Glutamatergic neuron (in vitro differentiated cells): ENCODE results near the gene FAM200A. TPM values are rescaled to one million over a fixed set of nuclear protein-coding genes. Genes with fewer than 3 reads are reported as not detected.

Source experiments
- DNase-seq: peaks from one replicate; pipeline ENCODE4 v3.0.0; 2022
- H3K27ac Mint-ChIP-seq: one replicate; pipeline ENCODE4 v1.8.0; 2020; ENCODE audit warnings: mild to moderate bottlenecking, mixed read lengths, inconsistent platforms; ENCODE audit not compliant: unreplicated experiment
- H3K27me3 Mint-ChIP-seq: one replicate; pipeline ENCODE4 v1.8.0; 2020; ENCODE audit warnings: mild to moderate bottlenecking, moderate library complexity, mixed read lengths, inconsistent platforms; ENCODE audit not compliant: unreplicated experiment
- H3K36me3 Mint-ChIP-seq: one replicate; pipeline ENCODE4 v1.8.0; 2020; ENCODE audit warnings: mild to moderate bottlenecking, mixed read lengths, inconsistent platforms; ENCODE audit not compliant: unreplicated experiment
- H3K4me1 Mint-ChIP-seq: one replicate; pipeline ENCODE4 v1.8.0; 2020; ENCODE audit warnings: mild to moderate bottlenecking, low read depth, mixed read lengths, inconsistent platforms; ENCODE audit not compliant: unreplicated experiment
- H3K4me3 Mint-ChIP-seq: one replicate; pipeline ENCODE4 v1.8.0; 2020; ENCODE audit warnings: mild to moderate bottlenecking, mixed read lengths, inconsistent platforms; ENCODE audit not compliant: unreplicated experiment
- H3K9me3 Mint-ChIP-seq: one replicate; pipeline ENCODE4 v1.8.0; 2020; ENCODE audit warnings: mild to moderate bottlenecking, moderate library complexity, mixed read lengths, inconsistent platforms; ENCODE audit not compliant: unreplicated experiment
- total RNA-seq: library from RNA; stranded (reverse); fragmentation: NEBNext Ultra II Directional; extraction: Animal tissue kit (Norgen Biotek cat#: 25700); gene quantifications from one replicate; pipeline ENCODE4 v1.2.1, GENCODE V29; 2021; ENCODE audit not compliant: unreplicated experiment
- TF ChIP-seq, protein P1 (sequence below): fragments of 200-600 bp; sonication (generic); IDR thresholded peaks from one replicate; pipeline ENCODE4 v1.5.0; 2021; ENCODE audit not compliant: partially characterized antibody, unreplicated experiment

FAM200A gene
- total RNA-seq, 1 donor from 2014 or later: 8.1 TPM

DNA sequence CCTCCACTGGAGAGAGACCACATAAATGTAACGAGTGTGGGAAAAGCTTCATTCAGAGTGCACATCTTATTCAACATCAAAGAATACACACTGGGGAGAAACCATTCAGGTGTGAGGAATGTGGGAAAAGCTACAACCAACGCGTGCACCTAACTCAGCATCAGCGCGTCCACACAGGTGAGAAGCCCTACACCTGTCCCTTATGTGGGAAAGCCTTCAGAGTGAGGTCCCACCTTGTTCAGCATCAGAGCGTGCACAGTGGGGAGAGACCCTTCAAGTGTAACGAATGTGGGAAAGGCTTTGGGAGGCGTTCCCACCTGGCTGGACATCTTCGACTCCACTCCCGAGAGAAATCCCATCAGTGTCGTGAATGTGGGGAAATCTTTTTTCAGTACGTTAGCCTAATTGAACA, 20.6 kb downstream of the FAM200A start:
- H3K4me3 Mint-ChIP-seq: no peak overlapping the region
- no peaks in the 10 kb centered on the region for H3K4me1 Mint-ChIP-seq
- H3K27me3 Mint-ChIP-seq: no peaks in the 10 kb centered on the region
- H3K27ac Mint-ChIP-seq: no peak overlapping the region
- peaks cover 60% of the 10 kb centered on the region for H3K36me3 Mint-ChIP-seq
- no peak for DNase-seq
- H3K9me3 Mint-ChIP-seq: peaks cover 20% of the 10 kb centered on the region
- TF ChIP-seq, protein P1, sequence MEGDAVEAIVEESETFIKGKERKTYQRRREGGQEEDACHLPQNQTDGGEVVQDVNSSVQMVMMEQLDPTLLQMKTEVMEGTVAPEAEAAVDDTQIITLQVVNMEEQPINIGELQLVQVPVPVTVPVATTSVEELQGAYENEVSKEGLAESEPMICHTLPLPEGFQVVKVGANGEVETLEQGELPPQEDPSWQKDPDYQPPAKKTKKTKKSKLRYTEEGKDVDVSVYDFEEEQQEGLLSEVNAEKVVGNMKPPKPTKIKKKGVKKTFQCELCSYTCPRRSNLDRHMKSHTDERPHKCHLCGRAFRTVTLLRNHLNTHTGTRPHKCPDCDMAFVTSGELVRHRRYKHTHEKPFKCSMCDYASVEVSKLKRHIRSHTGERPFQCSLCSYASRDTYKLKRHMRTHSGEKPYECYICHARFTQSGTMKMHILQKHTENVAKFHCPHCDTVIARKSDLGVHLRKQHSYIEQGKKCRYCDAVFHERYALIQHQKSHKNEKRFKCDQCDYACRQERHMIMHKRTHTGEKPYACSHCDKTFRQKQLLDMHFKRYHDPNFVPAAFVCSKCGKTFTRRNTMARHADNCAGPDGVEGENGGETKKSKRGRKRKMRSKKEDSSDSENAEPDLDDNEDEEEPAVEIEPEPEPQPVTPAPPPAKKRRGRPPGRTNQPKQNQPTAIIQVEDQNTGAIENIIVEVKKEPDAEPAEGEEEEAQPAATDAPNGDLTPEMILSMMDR: no peak

DNA sequence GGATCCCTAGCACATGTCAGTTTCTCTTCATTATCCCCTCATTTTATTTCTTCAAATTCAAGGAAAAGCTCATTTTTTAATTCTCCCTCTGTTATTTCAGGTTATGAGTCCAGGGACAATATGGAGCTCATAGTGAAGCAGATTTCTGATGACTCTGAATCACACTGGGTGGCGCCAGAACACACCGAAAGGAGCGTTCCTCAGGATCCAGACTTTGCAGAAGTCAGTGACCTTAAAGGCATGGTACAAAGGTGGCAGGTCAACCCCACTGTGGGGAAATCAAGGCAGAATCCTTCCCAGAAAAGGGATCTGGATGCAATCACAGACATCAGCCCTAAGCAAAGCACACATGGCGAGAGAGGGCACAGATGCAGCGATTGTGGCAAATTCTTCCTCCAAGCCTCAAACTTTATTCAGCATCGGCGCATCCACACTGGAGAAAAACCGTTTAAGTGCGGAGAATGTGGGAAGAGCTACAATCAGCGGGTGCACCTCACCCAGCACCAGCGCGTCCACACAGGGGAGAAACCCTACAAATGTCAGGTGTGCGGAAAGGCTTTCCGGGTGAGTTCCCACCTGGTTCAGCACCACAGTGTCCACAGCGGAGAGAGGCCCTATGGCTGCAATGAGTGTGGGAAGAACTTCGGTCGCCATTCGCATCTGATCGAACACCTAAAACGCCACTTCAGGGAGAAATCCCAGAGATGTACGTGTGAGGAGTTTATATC, 26.0 kb downstream of the FAM200A start:
- Mint-ChIP-seq H3K9me3 (peaks cover 5% of the 10 kb centered on the region), H3K27ac (no peak overlapping the region), H3K4me1 (no peaks in the 10 kb centered on the region), H3K36me3 (peaks cover 33% of the 10 kb centered on the region), H3K27me3 (no peaks in the 10 kb centered on the region), H3K4me3 (no peak overlapping the region)
- DNase-seq: no peak
- TF ChIP-seq, protein P1: no peak

DNA sequence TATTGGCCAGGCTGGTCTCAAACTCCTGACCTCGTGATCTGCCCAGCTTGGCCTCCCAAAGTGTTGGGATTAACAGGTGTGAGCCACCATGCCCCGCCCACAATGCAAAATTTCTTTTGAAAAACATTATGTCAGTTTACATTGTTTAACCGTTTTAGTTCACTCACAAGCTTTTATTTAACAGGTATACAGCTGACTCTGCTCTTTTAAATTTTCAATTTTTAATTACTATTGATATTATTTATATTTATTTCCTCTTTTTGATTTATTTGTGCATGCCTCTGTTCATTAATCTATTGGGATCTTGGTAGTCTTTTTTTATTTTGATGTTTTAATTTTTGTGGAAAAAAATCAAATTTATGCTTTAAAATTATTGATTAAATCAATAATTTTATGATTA, 30.5 kb downstream of the FAM200A start:
- Mint-ChIP-seq H3K4me3 (no peak overlapping the region), H3K36me3 (peaks cover 4% of the 10 kb centered on the region), H3K9me3 (peaks cover 2% of the 10 kb centered on the region), H3K27ac (no peak overlapping the region), H3K4me1 (no peaks in the 10 kb centered on the region), H3K27me3 (no peaks in the 10 kb centered on the region)
- TF ChIP-seq, protein P1: no peak
- DNase-seq: no peak

DNA sequence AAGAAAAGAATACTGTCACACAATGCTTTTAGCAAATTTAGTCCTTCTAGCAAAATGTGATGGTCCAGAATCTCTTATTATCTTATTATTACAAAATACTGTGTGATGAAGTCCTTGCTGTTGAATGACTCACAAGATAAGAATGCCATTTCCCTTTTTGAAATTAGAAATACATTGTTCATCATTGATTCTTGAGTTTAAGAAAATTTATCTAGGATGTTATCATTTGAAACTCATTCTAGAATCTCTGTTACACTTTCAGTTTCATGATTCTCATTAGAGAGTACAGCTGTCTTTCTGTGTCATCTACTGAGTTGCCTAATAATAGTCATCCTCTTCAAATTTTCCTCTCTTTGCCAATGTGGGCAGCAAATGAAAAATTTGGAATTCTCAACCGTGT, 37.9 kb downstream of the FAM200A start:
- H3K4me1 Mint-ChIP-seq: no peaks in the 10 kb centered on the region
- DNase-seq: no peak
- H3K27me3 Mint-ChIP-seq: peaks cover 1% of the 10 kb centered on the region
- H3K4me3 Mint-ChIP-seq: no peak overlapping the region
- TF ChIP-seq, protein P1: no peak
- no peak overlapping the region for H3K27ac Mint-ChIP-seq
- no peaks in the 10 kb centered on the region for H3K36me3 Mint-ChIP-seq
- peaks cover 2% of the 10 kb centered on the region for H3K9me3 Mint-ChIP-seq

DNA sequence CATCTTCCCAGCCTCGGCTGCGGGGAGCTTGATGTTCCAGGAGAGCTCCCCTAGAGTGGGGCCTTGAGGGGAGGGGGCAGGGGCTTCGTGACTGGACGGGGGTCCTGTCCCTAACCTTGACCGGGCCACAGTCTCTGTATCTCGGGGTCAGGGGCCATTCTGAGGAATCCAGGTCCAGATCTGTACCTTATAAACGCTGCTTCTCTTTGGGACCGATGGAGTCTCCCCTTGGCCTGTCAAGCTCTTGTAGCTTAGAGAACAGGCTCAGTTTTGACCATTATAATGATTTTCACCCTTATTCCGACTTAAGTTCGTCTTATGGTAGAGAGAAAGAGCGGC, 46.6 kb downstream of the FAM200A start:
- Mint-ChIP-seq H3K9me3 (peaks cover 4% of the 10 kb centered on the region), H3K36me3 (no peaks in the 10 kb centered on the region), H3K27ac (peak overlapping the region; percentile 99), H3K27me3 (peaks cover 4% of the 10 kb centered on the region), H3K4me3 (peak overlapping the region; percentile 100), H3K4me1 (peaks cover 11% of the 10 kb centered on the region)
- TF ChIP-seq, protein P1: no peak
- no peak for DNase-seq
